ENCODE measurements around the gene CACNB2.

Gene CACNB2

GRCh38 chr10:18516851-18517250 lies 376.6 kb downstream of the CACNB2 start:
- no peak overlapping the region for H3K4me3 ChIP-seq (ENCODE audit: low read length)
- TF ChIP-seq ZNF274 (IDR thresholded peaks at IDR 0.05; ENCODE audit: low read depth, low read length), result no peak

- TF ChIP-seq ZNF274 (IDR thresholded peaks at IDR 0.05; ENCODE audit: low read depth, low read length), result no peak
- H3K4me3 ChIP-seq (ENCODE audit: low read length), result no peak overlapping the region
These were observed 382.8 kb downstream of the CACNB2 start for GRCh38 chr10:18523025-18523424.

DNA sequence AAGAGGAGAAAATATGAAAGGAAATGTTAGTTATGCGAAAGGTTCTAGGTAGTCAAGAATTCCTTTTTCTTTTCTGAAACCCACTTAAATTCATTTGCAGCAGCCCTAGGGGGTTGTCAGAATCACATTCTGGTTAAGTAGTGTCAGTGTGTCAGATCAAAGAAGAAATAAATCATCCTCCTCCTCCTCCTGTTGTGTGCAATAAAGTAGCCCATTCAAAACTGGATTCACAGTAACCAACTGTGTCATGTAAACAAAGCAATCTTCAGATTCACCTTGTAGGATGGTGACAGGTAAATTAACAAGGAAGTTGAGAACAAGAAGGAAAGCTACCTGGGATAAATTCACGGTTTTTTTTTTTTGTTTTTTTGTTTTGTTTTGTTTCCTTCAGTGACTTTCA lies 383.6 kb downstream of the CACNB2 start:
- no peak overlapping the region for H3K4me3 ChIP-seq (ENCODE audit: low read length)
- no peak for TF ChIP-seq ZNF274 (IDR thresholded peaks at IDR 0.05; ENCODE audit: low read depth, low read length)

GRCh38 chr10:18527687-18528086 lies 387.5 kb downstream of the CACNB2 start:
- no peak overlapping the region for H3K4me3 ChIP-seq (ENCODE audit: low read length)
- no peak for TF ChIP-seq ZNF274 (IDR thresholded peaks at IDR 0.05; ENCODE audit: low read depth, low read length)

DNA sequence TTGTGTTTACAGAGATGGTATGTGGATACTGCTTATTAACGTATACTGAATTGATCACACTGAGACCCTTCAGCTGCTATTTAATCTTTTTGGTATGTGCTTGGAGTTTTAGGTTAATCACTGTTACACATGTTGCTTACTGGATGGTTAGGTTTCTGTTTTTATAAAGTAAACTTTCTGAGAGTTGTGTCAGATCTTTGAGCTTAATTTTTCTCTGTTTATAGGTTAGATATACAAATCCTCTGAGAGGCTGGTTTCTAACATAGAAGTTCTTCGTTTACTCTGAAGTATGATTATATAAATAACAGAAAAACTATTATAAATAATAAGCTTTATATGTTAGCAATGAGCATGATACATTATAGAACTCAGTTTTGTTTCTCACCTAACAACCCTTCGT lies 388.1 kb downstream of the CACNB2 start:
- no peak overlapping the region for H3K4me3 ChIP-seq (ENCODE audit: low read length)
- TF ChIP-seq ZNF274 (IDR thresholded peaks at IDR 0.05; ENCODE audit: low read depth, low read length), result no peak

DNA sequence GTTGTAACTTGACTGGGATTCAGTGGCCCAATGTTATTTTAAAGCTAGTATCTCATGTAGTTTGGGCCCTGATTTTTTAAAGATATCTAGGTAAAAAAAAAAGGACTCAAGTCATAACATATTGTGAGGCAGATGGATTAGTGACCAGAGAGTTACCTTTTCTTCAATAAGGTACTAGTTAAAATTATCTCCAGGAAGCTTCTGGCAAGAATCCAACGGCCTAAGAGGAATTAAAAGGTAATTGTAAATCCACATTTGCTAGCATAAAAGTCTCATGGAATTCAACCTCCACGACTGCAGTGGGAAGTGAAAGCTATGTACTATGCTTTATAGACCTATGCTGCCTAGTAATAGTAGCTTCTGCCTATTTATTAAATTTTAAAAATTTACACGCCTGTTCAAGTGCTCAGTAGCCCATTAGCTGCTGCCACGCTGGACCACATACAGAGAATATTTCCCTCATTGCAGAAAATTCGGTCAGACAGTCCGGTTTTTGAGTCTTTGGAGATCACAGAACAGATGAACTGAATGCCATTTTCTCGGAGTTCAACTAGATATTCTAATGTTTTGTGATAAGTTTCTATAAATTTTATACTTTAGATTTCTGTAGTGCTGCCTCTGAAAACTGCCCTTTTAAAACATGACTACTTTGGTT lies 392.8 kb downstream of the CACNB2 start:
- no peak overlapping the region for H3K4me3 ChIP-seq (ENCODE audit: low read length)
- TF ChIP-seq ZNF274 (IDR thresholded peaks at IDR 0.05; ENCODE audit: low read depth, low read length), result no peak

DNA sequence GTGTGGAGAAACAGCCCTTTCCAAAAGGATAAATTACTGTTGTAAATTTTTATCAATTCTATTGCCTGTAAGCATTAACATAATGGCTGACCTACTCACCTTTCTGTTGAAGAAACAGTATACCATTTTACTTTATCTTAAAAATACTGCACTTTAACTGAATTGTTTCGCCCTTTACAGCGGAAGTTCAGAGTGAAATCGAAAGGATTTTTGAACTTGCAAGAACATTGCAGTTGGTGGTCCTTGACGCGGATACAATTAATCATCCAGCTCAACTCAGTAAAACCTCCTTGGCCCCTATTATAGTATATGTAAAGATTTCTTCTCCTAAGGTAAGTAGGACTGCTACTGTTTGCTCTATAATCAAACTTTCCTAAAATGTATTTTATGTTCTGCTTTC lies 393.7 kb downstream of the CACNB2 start:
- no peak for TF ChIP-seq ZNF274 (IDR thresholded peaks at IDR 0.05; ENCODE audit: low read depth, low read length)
- no peak overlapping the region for H3K4me3 ChIP-seq (ENCODE audit: low read length)

DNA sequence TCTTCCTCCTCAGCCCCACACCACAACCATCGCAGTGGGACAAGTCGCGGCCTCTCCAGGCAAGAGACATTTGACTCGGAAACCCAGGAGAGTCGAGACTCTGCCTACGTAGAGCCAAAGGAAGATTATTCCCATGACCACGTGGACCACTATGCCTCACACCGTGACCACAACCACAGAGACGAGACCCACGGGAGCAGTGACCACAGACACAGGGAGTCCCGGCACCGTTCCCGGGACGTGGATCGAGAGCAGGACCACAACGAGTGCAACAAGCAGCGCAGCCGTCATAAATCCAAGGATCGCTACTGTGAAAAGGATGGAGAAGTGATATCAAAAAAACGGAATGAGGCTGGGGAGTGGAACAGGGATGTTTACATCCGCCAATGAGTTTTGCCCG lies 399.1 kb downstream of the CACNB2 start:
- no peak overlapping the region for H3K4me3 ChIP-seq (ENCODE audit: low read length)
- no peak for TF ChIP-seq ZNF274 (IDR thresholded peaks at IDR 0.05; ENCODE audit: low read depth, low read length)

DNA sequence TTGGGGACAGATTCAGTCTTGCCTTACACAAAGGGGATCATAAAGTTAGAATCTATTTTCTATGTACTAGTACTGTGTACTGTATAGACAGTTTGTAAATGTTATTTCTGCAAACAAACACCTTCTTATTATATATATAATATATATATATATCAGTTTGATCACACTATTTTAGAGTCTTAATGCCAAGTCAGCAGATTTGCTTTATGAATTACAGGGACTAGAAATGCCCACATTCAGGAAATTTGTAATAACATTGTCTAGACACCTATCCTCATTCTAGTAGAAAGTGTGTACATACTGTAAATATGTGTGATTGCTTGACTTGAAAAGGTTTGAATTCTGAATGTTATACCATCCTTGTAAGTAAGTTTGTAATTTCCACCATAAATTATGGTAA lies 400.0 kb downstream of the CACNB2 start:
- H3K4me3 ChIP-seq (ENCODE audit: low read length), result no peak overlapping the region
- TF ChIP-seq ZNF274 (IDR thresholded peaks at IDR 0.05; ENCODE audit: low read depth, low read length), result no peak

DNA sequence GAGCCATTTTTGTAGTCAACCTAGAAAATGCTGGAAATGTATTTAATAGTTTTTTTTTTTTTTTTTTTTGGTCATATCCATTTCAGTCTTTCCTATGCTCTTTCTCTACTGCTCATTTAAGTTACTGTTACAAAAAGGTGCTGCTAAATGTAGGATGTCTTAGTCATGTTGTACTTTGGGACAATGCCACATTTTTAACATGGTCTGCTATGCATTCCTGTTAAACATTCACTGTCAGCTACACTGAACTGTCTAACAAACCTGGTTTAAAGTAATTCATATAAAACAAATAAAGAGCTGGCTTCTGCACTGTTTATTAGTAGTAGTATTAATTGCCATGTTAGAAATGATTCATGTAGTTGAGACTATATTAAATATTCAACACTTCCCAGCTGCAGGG lies 402.6 kb downstream of the CACNB2 start:
- H3K4me3 ChIP-seq (ENCODE audit: low read length), result no peak overlapping the region
- no peak for TF ChIP-seq ZNF274 (IDR thresholded peaks at IDR 0.05; ENCODE audit: low read depth, low read length)

DNA sequence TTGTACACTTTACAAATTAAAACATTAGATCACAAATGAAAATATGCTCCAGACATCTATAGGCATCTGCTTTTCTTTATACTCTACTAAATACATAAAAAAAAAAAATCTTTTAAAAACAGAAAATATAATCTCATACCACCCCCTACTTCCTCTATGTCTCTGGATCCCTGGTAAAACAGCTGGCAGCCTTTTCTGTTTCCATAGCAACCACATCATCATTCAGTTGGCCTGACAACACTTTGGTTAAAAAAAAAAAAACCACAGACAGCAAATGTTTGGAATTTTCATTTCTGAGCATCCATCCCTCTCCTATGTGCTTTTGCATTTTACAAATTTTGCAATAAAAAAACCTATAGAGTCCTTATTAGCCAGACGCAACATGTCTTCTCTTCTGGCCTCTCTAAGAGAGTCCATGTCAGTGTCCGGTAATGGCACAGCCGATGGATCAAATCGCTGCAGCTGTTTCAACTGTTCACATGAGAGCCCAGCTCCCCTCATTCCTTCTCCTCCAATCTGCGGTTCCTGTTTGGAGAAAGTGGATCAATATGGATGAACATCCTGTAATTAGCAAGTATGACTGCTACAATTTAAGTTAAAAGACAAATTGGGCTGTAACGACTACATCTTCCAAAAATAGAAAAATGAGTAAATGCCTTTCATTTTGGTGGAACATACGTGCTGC lies 405.5 kb downstream of the CACNB2 start:
- no peak overlapping the region for H3K4me3 ChIP-seq (ENCODE audit: low read length)
- TF ChIP-seq ZNF274 (IDR thresholded peaks at IDR 0.05; ENCODE audit: low read depth, low read length), result no peak

DNA sequence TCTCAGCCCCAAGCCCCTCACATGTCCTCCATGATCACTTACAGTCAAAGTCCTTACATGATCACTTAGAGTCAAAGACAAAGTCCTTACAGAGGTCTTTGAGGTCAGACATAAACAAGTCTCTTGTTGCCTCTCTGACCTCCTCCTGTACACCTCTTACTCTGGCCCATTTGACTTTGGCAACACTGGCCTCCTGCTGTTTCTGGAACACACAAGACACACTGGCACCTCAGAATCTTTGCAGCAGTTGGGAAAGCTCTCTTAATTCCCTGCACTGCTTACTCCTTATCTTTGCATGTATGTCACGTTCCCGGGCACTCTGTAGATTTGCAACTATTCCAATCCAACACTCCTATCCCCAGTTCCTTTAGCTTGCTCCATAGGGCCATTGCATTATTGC lies 408.9 kb downstream of the CACNB2 start:
- no peak overlapping the region for H3K4me3 ChIP-seq (ENCODE audit: low read length)
- no peak for TF ChIP-seq ZNF274 (IDR thresholded peaks at IDR 0.05; ENCODE audit: low read depth, low read length)

- no peak for TF ChIP-seq ZNF274 (IDR thresholded peaks at IDR 0.05; ENCODE audit: low read depth, low read length)
- no peak overlapping the region for H3K4me3 ChIP-seq (ENCODE audit: low read length)
These were observed 411.2 kb downstream of the CACNB2 start for GRCh38 chr10:18551473-18551872.

DNA sequence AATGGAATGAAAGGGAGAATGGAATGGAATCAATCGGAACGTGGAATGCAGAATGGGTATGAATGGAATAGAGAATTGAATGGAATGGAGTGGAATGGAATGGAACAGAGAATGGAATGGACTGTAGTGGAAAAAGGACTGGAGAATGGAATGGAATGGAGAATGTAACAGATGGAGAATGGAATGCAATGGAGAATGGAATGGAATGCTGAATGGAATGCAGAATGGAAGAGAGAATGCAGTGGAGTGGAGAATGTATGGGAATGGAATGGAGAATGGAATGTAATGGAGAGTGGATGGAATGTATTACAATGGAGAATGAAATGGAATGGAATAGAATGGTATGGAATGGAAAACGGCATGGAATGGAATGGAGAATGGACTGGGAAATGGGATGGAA lies 414.3 kb downstream of the CACNB2 start:
- TF ChIP-seq ZNF274 (IDR thresholded peaks at IDR 0.05; ENCODE audit: low read depth, low read length), result no peak
- H3K4me3 ChIP-seq (ENCODE audit: low read length), result no peak overlapping the region

- no peak for TF ChIP-seq ZNF274 (IDR thresholded peaks at IDR 0.05; ENCODE audit: low read depth, low read length)
- no peak overlapping the region for H3K4me3 ChIP-seq (ENCODE audit: low read length)
These were observed 416.4 kb downstream of the CACNB2 start for GRCh38 chr10:18556522-18557147.
